ENCODE results near the gene DDR2.

- TF ChIP-seq CTCF (IDR thresholded peaks at IDR 0.05): no peak
- no peak for TF ChIP-seq EZH2 (IDR thresholded peaks at IDR 0.05)
- TF ChIP-seq EZH2phosphoT487 (IDR thresholded peaks at IDR 0.05): no peak
Observed at GRCh38 chr1:162725301-162725837, 93.1 kb downstream of the DDR2 start.
